HL-60 (cell line): ENCODE measurements around the gene TP73.

Source experiments
- GABPA ChIP-seq: IDR thresholded peaks from 2 replicates; pipeline ENCODE4 v1.6.1; 2012; ENCODE audit warnings: low read depth
- POLR2AphosphoS5 ChIP-seq: IDR thresholded peaks from 2 replicates; pipeline ENCODE4 v1.6.1; 2012; ENCODE audit warnings: low read depth
- TF ChIP-seq, protein P1 (sequence below): IDR thresholded peaks from one replicate; pipeline ENCODE4 v1.5.1; 2011; ENCODE audit warnings: low read length, control low read depth, inconsistent platforms; ENCODE audit not compliant: insufficient read depth
- TF ChIP-seq, protein P2 (sequence below): IDR thresholded peaks from 2 replicates; pipeline ENCODE4 v1.6.1; 2012; ENCODE audit warnings: low read depth; ENCODE audit not compliant: insufficient replicate concordance

- TF ChIP-seq, protein P1, sequence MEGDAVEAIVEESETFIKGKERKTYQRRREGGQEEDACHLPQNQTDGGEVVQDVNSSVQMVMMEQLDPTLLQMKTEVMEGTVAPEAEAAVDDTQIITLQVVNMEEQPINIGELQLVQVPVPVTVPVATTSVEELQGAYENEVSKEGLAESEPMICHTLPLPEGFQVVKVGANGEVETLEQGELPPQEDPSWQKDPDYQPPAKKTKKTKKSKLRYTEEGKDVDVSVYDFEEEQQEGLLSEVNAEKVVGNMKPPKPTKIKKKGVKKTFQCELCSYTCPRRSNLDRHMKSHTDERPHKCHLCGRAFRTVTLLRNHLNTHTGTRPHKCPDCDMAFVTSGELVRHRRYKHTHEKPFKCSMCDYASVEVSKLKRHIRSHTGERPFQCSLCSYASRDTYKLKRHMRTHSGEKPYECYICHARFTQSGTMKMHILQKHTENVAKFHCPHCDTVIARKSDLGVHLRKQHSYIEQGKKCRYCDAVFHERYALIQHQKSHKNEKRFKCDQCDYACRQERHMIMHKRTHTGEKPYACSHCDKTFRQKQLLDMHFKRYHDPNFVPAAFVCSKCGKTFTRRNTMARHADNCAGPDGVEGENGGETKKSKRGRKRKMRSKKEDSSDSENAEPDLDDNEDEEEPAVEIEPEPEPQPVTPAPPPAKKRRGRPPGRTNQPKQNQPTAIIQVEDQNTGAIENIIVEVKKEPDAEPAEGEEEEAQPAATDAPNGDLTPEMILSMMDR = no peak
- TF ChIP-seq POLR2AphosphoS5 (no peak), GABPA (no peak)
- TF ChIP-seq, protein P2, sequence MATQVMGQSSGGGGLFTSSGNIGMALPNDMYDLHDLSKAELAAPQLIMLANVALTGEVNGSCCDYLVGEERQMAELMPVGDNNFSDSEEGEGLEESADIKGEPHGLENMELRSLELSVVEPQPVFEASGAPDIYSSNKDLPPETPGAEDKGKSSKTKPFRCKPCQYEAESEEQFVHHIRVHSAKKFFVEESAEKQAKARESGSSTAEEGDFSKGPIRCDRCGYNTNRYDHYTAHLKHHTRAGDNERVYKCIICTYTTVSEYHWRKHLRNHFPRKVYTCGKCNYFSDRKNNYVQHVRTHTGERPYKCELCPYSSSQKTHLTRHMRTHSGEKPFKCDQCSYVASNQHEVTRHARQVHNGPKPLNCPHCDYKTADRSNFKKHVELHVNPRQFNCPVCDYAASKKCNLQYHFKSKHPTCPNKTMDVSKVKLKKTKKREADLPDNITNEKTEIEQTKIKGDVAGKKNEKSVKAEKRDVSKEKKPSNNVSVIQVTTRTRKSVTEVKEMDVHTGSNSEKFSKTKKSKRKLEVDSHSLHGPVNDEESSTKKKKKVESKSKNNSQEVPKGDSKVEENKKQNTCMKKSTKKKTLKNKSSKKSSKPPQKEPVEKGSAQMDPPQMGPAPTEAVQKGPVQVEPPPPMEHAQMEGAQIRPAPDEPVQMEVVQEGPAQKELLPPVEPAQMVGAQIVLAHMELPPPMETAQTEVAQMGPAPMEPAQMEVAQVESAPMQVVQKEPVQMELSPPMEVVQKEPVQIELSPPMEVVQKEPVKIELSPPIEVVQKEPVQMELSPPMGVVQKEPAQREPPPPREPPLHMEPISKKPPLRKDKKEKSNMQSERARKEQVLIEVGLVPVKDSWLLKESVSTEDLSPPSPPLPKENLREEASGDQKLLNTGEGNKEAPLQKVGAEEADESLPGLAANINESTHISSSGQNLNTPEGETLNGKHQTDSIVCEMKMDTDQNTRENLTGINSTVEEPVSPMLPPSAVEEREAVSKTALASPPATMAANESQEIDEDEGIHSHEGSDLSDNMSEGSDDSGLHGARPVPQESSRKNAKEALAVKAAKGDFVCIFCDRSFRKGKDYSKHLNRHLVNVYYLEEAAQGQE = no peak
Observed at GRCh38 chr1:3693321-3693720, 41.0 kb downstream of the TP73 start.
